ENCODE results near the gene GPR146.

- no peak for TF ChIP-seq EZH2 (IDR thresholded peaks at IDR 0.05; ENCODE audit: insufficient read depth, poor library complexity, severe bottlenecking)
- no peak for TF ChIP-seq EZH2phosphoT487 (IDR thresholded peaks at IDR 0.05; ENCODE audit: insufficient read depth, low read depth)
Observed at GRCh38 chr7:1092806-1093501, 48.6 kb downstream of the GPR146 start.

Data from GM23248 (cell line).